Measurements from ENCODE around the gene P2RX3. TPM values are rescaled to one million over a fixed set of nuclear protein-coding genes. Genes with fewer than 3 reads are reported as not detected.

Gene P2RX3
- total RNA-seq, 2 donors from 2014 or later: not detected

- no peaks in the 10 kb centered on the region for H3K36me3 ChIP-seq (ENCODE audit: control insufficient read depth, insufficient read depth, low read length)
- H3K9me3 Mint-ChIP-seq: no peaks in the 10 kb centered on the region
- peaks cover 3% of the 10 kb centered on the region for H3K36me3 Mint-ChIP-seq (ENCODE audit: low read depth)
- WGBS, 2 experiments (ENCODE audit: insufficient coverage in 1 of 2, insufficient read length in 1 of 2): 88 to 94% methylated on average over 4 to 5 of the region's 5 CpGs
- no peak overlapping the region for H3K9ac ChIP-seq (ENCODE audit: extremely low read depth, low read length, poor library complexity, severe bottlenecking)
- H3K9me3 ChIP-seq (ENCODE audit: control insufficient read depth, low read length): no peaks in the 10 kb centered on the region
- TF ChIP-seq CTCF (conservative IDR thresholded peaks at IDR 0.05): no peak
- no peak overlapping the region for H3K27ac Mint-ChIP-seq
- no peak overlapping the region for H3K4me3 ChIP-seq (ENCODE audit: low read length)
- peaks cover 7% of the 10 kb centered on the region for H3K27me3 ChIP-seq (ENCODE audit: control insufficient read depth, insufficient read depth, low read length, poor library complexity, severe bottlenecking)
- H3K4me1 ChIP-seq (ENCODE audit: control insufficient read depth, insufficient read depth, low read length): no peaks in the 10 kb centered on the region
- DNase-seq: no peak
- no peak overlapping the region for H3K4me3 Mint-ChIP-seq
- peak overlapping the region; percentile 50 for H3K27ac ChIP-seq (ENCODE audit: low read depth, low read length)
- H3K4me1 Mint-ChIP-seq: peaks cover 18% of the 10 kb centered on the region
- peaks cover 34% of the 10 kb centered on the region for H3K27me3 Mint-ChIP-seq (ENCODE audit: insufficient read depth)
These were observed 1.2 kb downstream of the P2RX3 start for GRCh38 chr11:57339328-57339727.

GRCh38 chr11:57340039-57340615, 2.0 kb downstream of the P2RX3 start:
- Histone ChIP-seq H3K36me3 (ENCODE audit: control insufficient read depth, insufficient read depth, low read length) (no peaks in the 10 kb centered on the region), H3K4me3 (ENCODE audit: low read length) (no peak overlapping the region), H3K9me3 (ENCODE audit: control insufficient read depth, low read length) (no peaks in the 10 kb centered on the region), H3K27ac (ENCODE audit: low read depth, low read length) (peak overlapping the region; percentile 50), H3K4me1 (ENCODE audit: control insufficient read depth, insufficient read depth, low read length) (no peaks in the 10 kb centered on the region), H3K9ac (ENCODE audit: extremely low read depth, low read length, poor library complexity, severe bottlenecking) (no peak overlapping the region), H3K27me3 (ENCODE audit: control insufficient read depth, insufficient read depth, low read length, poor library complexity, severe bottlenecking) (peaks cover 7% of the 10 kb centered on the region)
- Mint-ChIP-seq H3K4me1 (peaks cover 10% of the 10 kb centered on the region), H3K4me3 (no peak overlapping the region), H3K9me3 (no peaks in the 10 kb centered on the region), H3K27ac (no peak overlapping the region), H3K27me3 (ENCODE audit: insufficient read depth) (peaks cover 34% of the 10 kb centered on the region), H3K36me3 (ENCODE audit: low read depth) (no peaks in the 10 kb centered on the region)
- peak; percentile 82 for DNase-seq
- WGBS, 2 experiments (ENCODE audit: insufficient coverage in 1 of 2, insufficient read length in 1 of 2): 42 to 50% methylated on average over 9 to 12 of the region's 12 CpGs
- TF ChIP-seq CTCF (conservative IDR thresholded peaks at IDR 0.05): peak; percentile 57

GRCh38 chr11:57341250-57341808, 3.2 kb downstream of the P2RX3 start:
- H3K4me3 Mint-ChIP-seq: no peak overlapping the region
- no peaks in the 10 kb centered on the region for H3K4me1 ChIP-seq (ENCODE audit: control insufficient read depth, insufficient read depth, low read length)
- peaks cover 8% of the 10 kb centered on the region for H3K27me3 ChIP-seq (ENCODE audit: control insufficient read depth, insufficient read depth, low read length, poor library complexity, severe bottlenecking)
- H3K36me3 ChIP-seq (ENCODE audit: control insufficient read depth, insufficient read depth, low read length): no peaks in the 10 kb centered on the region
- DNase-seq: no peak
- H3K27ac ChIP-seq (ENCODE audit: low read depth, low read length): no peak overlapping the region
- no peak overlapping the region for H3K27ac Mint-ChIP-seq
- H3K4me1 Mint-ChIP-seq: peaks cover 7% of the 10 kb centered on the region
- TF ChIP-seq CTCF (conservative IDR thresholded peaks at IDR 0.05): no peak
- H3K27me3 Mint-ChIP-seq (ENCODE audit: insufficient read depth): peaks cover 34% of the 10 kb centered on the region
- H3K36me3 Mint-ChIP-seq (ENCODE audit: low read depth): no peaks in the 10 kb centered on the region
- no peaks in the 10 kb centered on the region for H3K9me3 ChIP-seq (ENCODE audit: control insufficient read depth, low read length)
- no peak overlapping the region for H3K9ac ChIP-seq (ENCODE audit: extremely low read depth, low read length, poor library complexity, severe bottlenecking)
- no peaks in the 10 kb centered on the region for H3K9me3 Mint-ChIP-seq
- H3K4me3 ChIP-seq (ENCODE audit: low read length): no peak overlapping the region
- WGBS, 2 experiments (ENCODE audit: insufficient coverage in 1 of 2, insufficient read length in 1 of 2): 89 to 100% methylated on average over 2 to 5 of the region's 6 CpGs

All from endodermal cell (in vitro differentiated cells).